A549 (cell line): ENCODE measurements around the gene ZNF474.

Source experiments
- BHLHE40 ChIP-seq: IDR thresholded peaks from 2 replicates; pipeline ENCODE4 v1.6.1; 2012; ENCODE audit warnings: low read depth, low read length, inconsistent platforms
- CBX2 ChIP-seq: fragments of 200-600 bp; sonication (generic); IDR thresholded peaks from 2 replicates; pipeline ENCODE4 v1.6.1; 2016; ENCODE audit warnings: low read depth, mild to moderate bottlenecking, borderline replicate concordance
- CTCF ChIP-seq: fragments of >200 bp; sonication (Bioruptor Twin); formaldehyde crosslinking; IDR thresholded peaks from 3 replicates; pipeline ENCODE4 v1.5.1; 2016
- E2F6 ChIP-seq: IDR thresholded peaks from 2 replicates; pipeline ENCODE4 v1.6.1; 2012; ENCODE audit warnings: low read depth, borderline replicate concordance
- ELK1 ChIP-seq: fragments of 150-350 bp; IDR thresholded peaks from 2 replicates; pipeline ENCODE4 v1.6.1; 2014; ENCODE audit warnings: low read depth, mild to moderate bottlenecking, low read length
- EP300 ChIP-seq, 2 experiments: fragments of >200 bp; sonication (Bioruptor Twin); formaldehyde crosslinking; IDR thresholded peaks; 2 replicates in 1 of 2; 3 replicates in 1 of 2; pipeline ENCODE4 v1.6.1; 2016 to 2017
- HMGXB4 ChIP-seq: fragments of 250-450 bp; sonication (Bioruptor Pico); IDR thresholded peaks from 2 replicates; pipeline ENCODE4 v1.5.0; 2021; ENCODE audit warnings: mild to moderate bottlenecking, moderate library complexity, borderline replicate concordance
- HOXA7 ChIP-seq: fragments of 250-450 bp; sonication (Bioruptor Pico); IDR thresholded peaks from 2 replicates; pipeline ENCODE4 v1.5.0; 2020; ENCODE audit warnings: mild to moderate bottlenecking, moderate library complexity
- NR3C1 ChIP-seq: fragments of >200 bp; sonication (Bioruptor Twin); formaldehyde crosslinking; IDR thresholded peaks from 3 replicates; pipeline ENCODE4 v1.6.1; 2017
- REST ChIP-seq: fragments of 200-600 bp; sonication (generic); IDR thresholded peaks from 2 replicates; pipeline ENCODE4 v1.6.1; 2016; ENCODE audit warnings: antibody characterized with exemption, mild to moderate bottlenecking, moderate library complexity

- TF ChIP-seq CTCF (no peak), ELK1 (no peak), HMGXB4 (CRISPR knock-in tag) (no peak), EP300 (IDR thresholded peaks at IDR 0.05) (no peak), CBX2 (no peak), HOXA7 (CRISPR knock-in tag) (no peak), E2F6 (no peak), BHLHE40 (no peak), REST (no peak), NR3C1 (no peak)
These were observed 3.1 kb upstream of the ZNF474 start for GRCh38 chr5:122126177-122126755.
